GM18868 (cell line): Measurements from ENCODE around the gene HOXC9.

ENCODE experiments used
- ATAC-seq: cut with Tn5 transposase; IDR thresholded peaks from one replicate; pipeline ENCODE4 v1.9.1; 2021; ENCODE audit warnings: mild to moderate bottlenecking, moderate library complexity; ENCODE audit not compliant: unreplicated experiment

The HOXC9 gene

DNA sequence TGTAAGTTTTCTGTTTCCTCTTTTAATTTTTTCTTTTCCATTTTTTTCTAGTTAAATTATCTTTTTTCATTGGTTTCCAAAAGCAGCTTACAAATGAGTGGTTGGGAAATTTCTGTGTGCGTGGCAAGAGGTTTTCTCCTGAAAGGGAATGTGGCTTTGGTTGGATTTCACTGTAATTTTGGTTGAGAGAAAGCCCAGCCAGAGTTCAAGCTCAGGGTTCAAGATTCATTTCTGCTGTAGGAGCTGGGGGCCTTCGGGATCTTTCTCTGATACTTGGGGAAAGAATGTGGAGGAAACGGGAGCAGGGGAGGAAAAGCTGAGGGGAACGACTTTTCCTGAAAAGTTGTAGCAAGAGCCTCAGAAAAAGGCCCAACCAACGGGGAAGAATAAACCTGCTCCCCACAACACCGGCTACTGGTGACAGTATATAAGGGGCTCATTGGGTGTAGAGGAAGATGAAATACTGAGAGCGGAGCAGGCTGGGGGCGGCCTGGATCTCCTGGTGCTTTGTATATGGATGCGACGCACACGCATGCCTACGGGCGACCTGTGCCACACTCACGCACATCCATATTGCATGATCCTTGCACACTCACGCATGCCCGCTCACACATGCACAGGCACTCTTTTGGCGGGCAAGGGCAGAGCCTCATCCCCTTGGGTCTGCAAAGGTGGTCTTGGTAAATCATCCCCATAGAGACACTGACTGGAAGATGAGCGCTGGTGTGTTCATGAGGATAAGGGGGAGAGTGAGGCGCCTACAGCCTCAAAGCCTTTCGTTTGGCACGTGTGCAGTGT is 13.1 kb upstream of the HOXC9 start:
- no peak for ATAC-seq

- no peak for ATAC-seq
Measured at GRCh38 chr12:53987787-53988230, 12.2 kb upstream of the HOXC9 start.

DNA sequence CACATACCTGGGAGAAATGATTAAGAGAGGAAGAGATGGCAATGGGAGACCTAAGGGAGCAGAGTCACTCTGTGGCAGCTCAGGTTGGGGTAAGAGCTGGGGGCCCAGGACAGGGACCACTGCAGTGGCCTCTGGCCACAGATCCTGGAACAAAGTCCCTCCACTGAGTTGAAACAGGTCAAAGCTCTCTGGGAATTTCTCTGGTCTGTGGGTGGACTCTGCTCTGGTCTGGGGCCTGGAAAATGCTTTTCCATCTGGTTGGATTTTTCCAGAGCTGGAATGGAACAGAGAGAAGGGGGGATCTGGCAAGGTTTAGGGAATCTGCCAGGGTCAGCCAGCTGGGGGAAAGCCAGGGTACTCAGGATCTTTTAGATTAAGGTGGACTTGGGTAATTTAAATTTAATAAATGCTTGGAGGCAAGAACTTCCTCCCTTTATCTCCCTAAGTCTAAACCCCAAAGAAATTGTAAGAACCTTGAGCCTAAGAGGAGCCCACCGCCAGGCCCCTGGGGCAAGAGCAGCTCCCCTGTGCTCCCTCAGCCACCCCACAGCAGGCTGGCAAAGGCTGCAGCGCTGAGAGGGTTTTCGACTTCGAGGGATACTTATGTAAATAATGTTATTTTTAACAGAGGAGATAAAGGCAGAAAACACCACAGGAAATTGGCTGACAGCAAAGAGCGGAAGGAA is 11.3 kb upstream of the HOXC9 start:
- no peak for ATAC-seq

DNA sequence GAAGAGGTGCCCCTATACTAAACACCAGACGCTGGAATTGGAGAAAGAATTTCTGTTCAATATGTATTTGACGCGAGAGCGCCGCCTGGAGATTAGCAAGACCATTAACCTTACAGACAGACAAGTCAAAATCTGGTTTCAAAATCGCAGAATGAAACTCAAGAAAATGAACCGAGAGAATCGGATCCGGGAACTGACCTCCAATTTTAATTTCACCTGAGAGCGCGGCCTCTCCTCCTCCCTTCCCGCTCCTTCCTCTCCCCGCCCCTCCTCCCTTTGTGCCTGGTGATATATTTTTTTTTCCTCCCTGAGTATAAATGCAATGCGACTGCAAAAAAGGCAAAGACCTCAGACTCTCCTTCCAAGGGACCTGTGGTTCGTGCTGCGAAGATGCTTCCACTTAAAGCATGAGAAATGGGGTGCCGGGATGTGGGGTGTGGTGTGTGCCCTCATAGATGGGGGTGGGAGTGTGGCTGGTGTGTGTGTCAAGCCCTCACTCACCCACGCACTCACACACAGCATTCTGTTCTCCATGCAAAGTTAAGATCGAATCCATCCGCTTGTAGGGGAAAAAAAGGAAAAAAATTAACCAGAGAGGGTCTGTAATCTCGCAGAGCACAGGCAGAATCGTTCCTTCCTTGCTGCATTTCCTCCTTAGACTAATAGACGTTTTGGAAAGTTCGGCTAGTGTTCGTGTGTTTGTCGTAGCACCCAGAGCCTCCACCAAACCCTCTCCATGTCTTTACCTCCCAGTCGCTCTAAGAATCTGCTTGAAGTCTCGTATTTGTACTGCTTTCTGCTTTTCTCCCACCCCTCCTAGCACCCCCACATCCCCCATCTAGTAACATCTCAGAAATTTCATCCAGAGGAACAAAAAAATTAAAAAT is 10.5 kb upstream of the HOXC9 start:
- ATAC-seq: no peak

GRCh38 chr12:53990311-53991076 is 9.5 kb upstream of the HOXC9 start:
- ATAC-seq: no peak

DNA sequence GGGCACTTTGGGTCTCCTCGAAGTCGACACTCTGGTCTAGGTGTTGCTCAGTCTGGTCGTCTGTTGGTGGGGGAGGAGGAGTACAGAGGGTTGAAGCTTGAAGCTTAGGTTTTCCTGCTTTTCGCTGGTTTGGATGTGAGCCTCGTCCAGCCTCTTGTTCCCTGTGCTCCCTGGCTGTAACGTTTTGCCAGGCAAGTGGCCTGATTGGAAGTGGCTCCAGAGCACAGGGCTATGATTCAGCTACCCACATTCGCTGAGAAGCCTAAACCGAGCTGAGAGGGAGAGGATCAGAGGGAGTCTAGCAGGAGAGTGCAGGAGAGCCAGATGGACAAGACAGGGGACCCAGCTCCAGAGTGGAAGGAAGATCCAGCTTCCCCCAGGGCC is 8.9 kb upstream of the HOXC9 start:
- ATAC-seq: no peak

- no peak for ATAC-seq
Measured at GRCh38 chr12:53992377-53992889, 7.5 kb upstream of the HOXC9 start.

DNA sequence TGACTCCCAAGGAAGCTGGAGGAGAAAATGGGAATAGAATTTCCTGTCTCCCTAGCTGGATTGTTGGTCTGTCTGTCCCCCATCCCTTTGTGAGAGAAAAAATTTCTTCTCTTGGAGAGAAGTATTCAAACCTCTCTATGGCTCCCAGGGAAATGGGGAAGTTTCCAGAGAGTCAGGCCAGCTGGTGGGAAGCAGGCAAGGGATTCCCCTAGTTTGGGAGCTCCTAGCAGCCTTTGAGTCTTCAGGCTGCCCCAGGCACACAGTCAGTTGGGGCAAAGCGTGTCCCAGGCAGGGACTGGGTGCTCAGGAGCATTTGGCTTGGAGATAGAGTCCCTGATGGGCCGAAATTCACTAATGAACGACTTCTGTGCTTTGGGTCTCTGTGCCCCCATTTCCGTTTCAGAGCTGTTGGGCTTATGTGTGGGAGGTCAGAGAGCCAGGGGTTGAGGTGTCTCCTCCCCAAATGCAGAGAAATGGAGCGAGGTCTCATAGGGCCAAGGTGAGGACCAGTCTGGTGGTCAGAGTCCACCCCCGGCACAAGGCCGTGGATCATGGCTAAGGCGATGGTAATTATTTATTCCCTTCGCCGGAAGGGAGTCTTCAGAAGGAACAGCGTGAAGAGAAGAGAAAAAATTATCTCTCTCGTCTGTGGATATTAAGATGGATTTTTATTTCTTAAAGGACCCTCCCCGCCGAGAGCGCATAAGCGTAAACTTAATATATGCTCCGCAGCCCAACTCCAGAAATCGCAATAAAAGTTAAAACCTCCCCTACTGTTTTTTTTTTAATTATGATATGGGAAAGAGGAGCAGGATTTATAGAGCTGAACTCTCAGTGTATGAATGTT is 6.6 kb upstream of the HOXC9 start:
- ATAC-seq: no peak

DNA sequence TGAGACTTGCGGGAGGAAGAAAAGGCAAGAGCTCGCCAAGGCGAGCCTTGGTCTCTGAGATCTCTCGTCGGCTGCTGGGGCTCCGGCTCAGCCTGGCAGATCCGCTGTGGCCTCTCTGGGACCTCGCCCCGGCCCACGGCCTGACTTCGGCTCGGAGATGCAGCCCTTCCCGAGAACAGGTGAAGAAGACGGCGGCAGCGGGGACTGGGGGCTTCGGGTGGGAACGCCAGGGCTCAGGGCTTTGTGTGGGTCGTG is 6.0 kb upstream of the HOXC9 start:
- ATAC-seq: no peak

- ATAC-seq: no peak
Measured at GRCh38 chr12:53994264-53995001, 5.5 kb upstream of the HOXC9 start.

- no peak for ATAC-seq
Measured at GRCh38 chr12:53995002-53995377, 5.0 kb upstream of the HOXC9 start.

- ATAC-seq: no peak
Measured at GRCh38 chr12:53995378-53996239, 4.4 kb upstream of the HOXC9 start.

- ATAC-seq: no peak
Measured at GRCh38 chr12:53996240-53997203, 3.4 kb upstream of the HOXC9 start.

- ATAC-seq: no peak
Measured at GRCh38 chr12:53997204-53998109, 2.5 kb upstream of the HOXC9 start.

- no peak for ATAC-seq
Measured at GRCh38 chr12:53998110-53998899, 1.7 kb upstream of the HOXC9 start.
